GM04503 (cell line): ENCODE results near the gene LILRA5.
A peak's percentile ranks its signal among the peaks of the same experiment; 100 is the strongest.
"Not testable (repeated sequence)": the region's sequence is repeated elsewhere in the genome, so short reads cannot be mapped to it uniquely, and the experiment has no call there.

Experiments used
- DNase-seq: peaks from one replicate; pipeline ENCODE4 v3.0.0-alpha.2; 2012; ENCODE audit warnings: low read depth

LILRA5 gene

GRCh38 chr19:54333586-54334298 lies 20.8 kb upstream of the LILRA5 start:
- no peak for DNase-seq

- no peak for DNase-seq
Measured at GRCh38 chr19:54332149-54332548, 19.2 kb upstream of the LILRA5 start.

GRCh38 chr19:54331626-54332025 lies 18.7 kb upstream of the LILRA5 start:
- DNase-seq = no peak

GRCh38 chr19:54329476-54330165 lies 16.7 kb upstream of the LILRA5 start:
- DNase-seq = no peak

GRCh38 chr19:54328781-54329180 lies 15.8 kb upstream of the LILRA5 start:
- DNase-seq = not testable (repeated sequence)

- DNase-seq = no peak
Measured at GRCh38 chr19:54325631-54326030, 12.7 kb upstream of the LILRA5 start.

GRCh38 chr19:54325194-54325621 lies 12.2 kb upstream of the LILRA5 start:
- peak; percentile 1 for DNase-seq

- no peak for DNase-seq
Measured at GRCh38 chr19:54324071-54324470, 11.1 kb upstream of the LILRA5 start.

GRCh38 chr19:54322934-54323333 lies 10.0 kb upstream of the LILRA5 start:
- DNase-seq = not testable (repeated sequence)

- DNase-seq = not testable (repeated sequence)
Measured at GRCh38 chr19:54322295-54322694, 9.3 kb upstream of the LILRA5 start.

GRCh38 chr19:54319892-54320670 lies 7.1 kb upstream of the LILRA5 start:
- DNase-seq = no peak

- DNase-seq = no peak
Measured at GRCh38 chr19:54319049-54319448, 6.1 kb upstream of the LILRA5 start.

GRCh38 chr19:54317965-54318240 lies 4.9 kb upstream of the LILRA5 start:
- DNase-seq = no peak

GRCh38 chr19:54317108-54317964 lies 4.4 kb upstream of the LILRA5 start:
- DNase-seq = no peak

- no peak for DNase-seq
Measured at GRCh38 chr19:54316746-54317107, 3.8 kb upstream of the LILRA5 start.

GRCh38 chr19:54315956-54316355 lies 3.0 kb upstream of the LILRA5 start:
- DNase-seq = no peak

GRCh38 chr19:54312011-54312410 lies 955 bp downstream of the LILRA5 start:
- DNase-seq = no peak

GRCh38 chr19:54311486-54311885 lies 1.5 kb downstream of the LILRA5 start:
- no peak for DNase-seq

- no peak for DNase-seq
Measured at GRCh38 chr19:54310543-54310942, 2.4 kb downstream of the LILRA5 start.

GRCh38 chr19:54309811-54310210 lies 3.2 kb downstream of the LILRA5 start:
- DNase-seq = no peak

GRCh38 chr19:54307389-54308020 lies 5.5 kb downstream of the LILRA5 start:
- DNase-seq = no peak

- DNase-seq = no peak
Measured at GRCh38 chr19:54305141-54305540, 7.8 kb downstream of the LILRA5 start.
